ENCODE data around the gene MRPL20.

Gene MRPL20

DNA sequence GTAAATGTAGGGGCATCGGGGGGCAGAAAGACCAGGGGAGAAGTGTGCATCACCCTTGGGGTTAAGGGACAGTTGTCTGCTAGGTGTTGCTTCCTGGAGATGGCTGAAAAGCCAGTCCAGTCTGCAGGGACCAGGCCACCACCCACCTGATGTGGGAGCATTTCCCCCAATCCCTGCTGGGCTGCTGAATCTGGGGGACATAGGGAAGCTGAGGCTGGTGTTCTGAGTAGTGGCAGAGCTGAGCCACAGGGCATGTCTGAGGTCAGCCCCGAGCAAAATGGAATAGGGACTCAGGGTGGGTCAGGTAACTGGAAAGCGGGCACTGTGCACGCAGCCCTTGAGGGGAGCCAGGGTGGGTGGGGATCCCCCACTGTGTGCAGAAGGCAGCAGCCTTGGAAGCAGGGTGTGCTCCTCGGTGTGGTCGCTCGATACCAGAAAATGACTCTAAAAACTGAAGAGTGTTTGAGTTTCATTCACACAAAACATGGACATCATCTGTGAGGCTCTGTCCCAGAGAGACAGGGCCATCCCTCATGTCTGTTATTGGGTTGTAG, 5.6 kb downstream of the MRPL20 start:
- Histone ChIP-seq H3K36me3 (peaks cover 72% of the 10 kb centered on the region), H3K4me3 (ENCODE audit: low read depth, low read length) (no peak overlapping the region), H3K4me1 (no peaks in the 10 kb centered on the region; the same call in 1 of the 2 replicates), H3K9me3 (no peaks in the 10 kb centered on the region), H3K27me3 (no peaks in the 10 kb centered on the region)
- TF ChIP-seq, protein P1, sequence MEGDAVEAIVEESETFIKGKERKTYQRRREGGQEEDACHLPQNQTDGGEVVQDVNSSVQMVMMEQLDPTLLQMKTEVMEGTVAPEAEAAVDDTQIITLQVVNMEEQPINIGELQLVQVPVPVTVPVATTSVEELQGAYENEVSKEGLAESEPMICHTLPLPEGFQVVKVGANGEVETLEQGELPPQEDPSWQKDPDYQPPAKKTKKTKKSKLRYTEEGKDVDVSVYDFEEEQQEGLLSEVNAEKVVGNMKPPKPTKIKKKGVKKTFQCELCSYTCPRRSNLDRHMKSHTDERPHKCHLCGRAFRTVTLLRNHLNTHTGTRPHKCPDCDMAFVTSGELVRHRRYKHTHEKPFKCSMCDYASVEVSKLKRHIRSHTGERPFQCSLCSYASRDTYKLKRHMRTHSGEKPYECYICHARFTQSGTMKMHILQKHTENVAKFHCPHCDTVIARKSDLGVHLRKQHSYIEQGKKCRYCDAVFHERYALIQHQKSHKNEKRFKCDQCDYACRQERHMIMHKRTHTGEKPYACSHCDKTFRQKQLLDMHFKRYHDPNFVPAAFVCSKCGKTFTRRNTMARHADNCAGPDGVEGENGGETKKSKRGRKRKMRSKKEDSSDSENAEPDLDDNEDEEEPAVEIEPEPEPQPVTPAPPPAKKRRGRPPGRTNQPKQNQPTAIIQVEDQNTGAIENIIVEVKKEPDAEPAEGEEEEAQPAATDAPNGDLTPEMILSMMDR (IDR thresholded peaks at IDR 0.05; ENCODE audit: low read depth, low read length) = no peak
- no peak for DNase-seq

DNA sequence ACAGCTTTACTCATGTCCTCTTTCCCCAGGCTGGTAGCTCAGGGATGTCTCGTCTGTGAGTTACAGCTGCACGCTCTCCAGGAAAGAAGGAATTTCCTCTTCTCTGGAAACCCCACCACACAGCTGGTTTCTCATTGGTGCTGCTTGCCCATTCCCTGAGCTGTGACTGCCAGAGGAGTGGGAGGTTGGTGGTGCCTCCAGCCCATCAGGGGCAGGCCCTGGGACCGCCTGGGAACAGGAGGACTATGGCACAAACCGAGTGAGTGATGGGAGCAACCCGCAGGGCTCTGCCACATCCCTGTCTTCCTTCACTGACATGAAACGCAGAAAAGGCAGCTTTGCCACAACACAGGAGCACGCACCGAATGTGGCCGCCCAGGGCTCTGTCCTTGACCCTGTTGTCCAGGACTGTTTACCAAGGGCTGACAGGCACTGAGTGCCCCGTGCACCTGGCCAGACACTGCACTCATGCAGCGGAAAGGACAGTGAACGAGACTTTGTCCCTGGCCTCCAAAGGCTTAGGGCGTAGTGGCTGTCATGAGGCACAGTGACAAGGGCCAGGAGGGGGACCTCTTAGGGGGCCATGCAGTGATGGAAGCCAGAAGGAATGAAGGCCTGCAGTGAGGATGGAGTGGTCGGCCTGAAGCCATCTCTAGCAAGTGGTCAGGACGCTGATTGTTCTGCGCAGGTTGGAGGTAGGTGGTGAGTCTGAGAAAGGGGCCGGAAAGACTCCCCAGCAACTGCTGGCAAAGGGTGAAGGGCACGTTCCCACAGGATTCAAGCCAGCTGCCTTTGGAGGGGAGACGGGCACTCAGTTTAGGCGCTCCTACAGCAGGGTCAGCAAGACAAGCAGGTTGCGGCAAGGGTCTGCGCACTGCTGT, 6.3 kb downstream of the MRPL20 start:
- TF ChIP-seq, protein P1 (IDR thresholded peaks at IDR 0.05; ENCODE audit: low read depth, low read length) = no peak
- DNase-seq = no peak
- Histone ChIP-seq H3K9me3 (no peaks in the 10 kb centered on the region), H3K27me3 (no peaks in the 10 kb centered on the region), H3K4me3 (ENCODE audit: low read depth, low read length) (peak overlapping the region; percentile 87), H3K4me1 (no peaks in the 10 kb centered on the region; the same call in 1 of the 2 replicates), H3K36me3 (peaks cover 67% of the 10 kb centered on the region)

DNA sequence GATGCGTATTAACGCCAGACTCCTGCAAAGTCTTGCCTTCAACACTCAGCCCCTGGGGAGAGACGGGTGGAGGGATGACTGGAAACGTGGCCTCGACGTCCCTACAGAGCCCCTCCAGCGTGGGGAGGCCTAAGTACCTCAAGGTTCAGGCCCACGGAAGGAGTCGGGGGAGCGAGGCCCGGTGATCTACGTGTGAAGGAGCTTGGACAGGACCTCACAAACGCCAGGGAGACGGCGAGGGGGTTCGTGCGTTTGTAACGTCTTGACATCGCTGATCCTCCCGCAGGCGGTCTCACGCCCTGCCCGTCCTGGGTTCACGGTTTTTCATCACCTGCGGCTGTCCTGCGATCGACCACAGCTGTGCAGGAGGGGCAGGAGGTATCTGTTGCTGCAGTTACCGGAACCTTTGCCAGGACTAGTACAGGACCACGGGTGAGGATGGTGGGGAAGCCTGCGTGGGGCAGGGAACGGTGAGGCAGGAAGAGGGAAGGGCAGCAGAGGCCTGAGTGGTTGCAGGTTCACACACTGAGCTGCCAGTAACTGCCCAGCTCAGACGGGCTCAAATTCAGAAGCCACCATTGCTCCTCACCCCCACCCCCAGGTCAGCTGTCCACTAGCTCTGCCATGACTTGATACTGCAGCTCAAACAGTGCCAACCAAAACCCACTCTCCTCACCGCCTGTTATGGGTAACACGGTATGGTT, 7.1 kb downstream of the MRPL20 start:
- Histone ChIP-seq H3K4me1 (no peaks in the 10 kb centered on the region; the same call in 1 of the 2 replicates), H3K27me3 (no peaks in the 10 kb centered on the region), H3K4me3 (ENCODE audit: low read depth, low read length) (peak overlapping the region; percentile 87), H3K36me3 (peaks cover 67% of the 10 kb centered on the region), H3K9me3 (no peaks in the 10 kb centered on the region)
- TF ChIP-seq, protein P1 (IDR thresholded peaks at IDR 0.05; ENCODE audit: low read depth, low read length) = no peak
- DNase-seq = no peak

DNA sequence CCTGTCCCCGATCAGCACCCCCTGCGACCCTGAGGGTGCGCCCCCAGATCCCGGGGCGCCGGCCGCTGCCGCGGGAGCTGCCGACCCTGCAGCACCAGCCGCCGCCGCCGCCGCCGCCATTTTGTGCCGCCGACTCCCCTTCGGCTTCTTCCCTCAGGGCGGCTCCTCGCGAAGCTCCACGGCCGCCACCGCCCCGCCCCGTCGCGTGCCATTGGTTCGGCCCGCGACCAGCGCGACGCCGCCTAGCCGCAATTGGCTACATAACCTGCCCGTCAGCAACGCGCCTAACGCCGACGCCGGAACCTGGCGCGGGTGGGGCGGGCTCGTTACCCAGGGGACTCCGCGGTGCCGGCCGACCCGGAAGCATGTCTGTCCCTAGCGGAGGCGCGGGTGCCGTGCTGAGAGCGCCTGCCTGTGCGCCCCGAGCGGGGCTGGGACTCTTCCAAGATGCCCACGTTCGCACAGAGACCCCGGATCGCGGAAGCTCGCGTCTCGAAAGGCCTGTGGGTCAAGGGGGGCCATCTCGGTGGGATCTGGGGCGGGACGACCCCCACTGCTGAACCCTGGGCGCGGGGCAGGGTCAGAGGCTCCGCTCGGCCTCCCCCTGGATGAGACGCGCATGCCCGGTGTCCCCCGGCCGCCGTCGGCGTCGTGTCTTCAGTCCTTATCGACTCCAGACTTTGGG, 7.8 kb downstream of the MRPL20 start, which contains the start of gene CCNL2:
Gene CCNL2, minus strand, starts transcription at position 149 of the 685 bp plus-strand sequence. Its CDS starts 29 bp downstream, at position 120.
- Histone ChIP-seq H3K9me3 (no peaks in the 10 kb centered on the region), H3K4me3 (ENCODE audit: low read depth, low read length) (peak within 1 kb of the TSS; percentile 87), H3K36me3 (peaks cover 65% of the 10 kb centered on the region), H3K27me3 (no peaks in the 10 kb centered on the region), H3K4me1 (no peaks in the 10 kb centered on the region; the same call in 1 of the 2 replicates)
- peak; percentile 100 for DNase-seq
- TF ChIP-seq, protein P1 (IDR thresholded peaks at IDR 0.05; ENCODE audit: low read depth, low read length) = peak; percentile 51

DNA sequence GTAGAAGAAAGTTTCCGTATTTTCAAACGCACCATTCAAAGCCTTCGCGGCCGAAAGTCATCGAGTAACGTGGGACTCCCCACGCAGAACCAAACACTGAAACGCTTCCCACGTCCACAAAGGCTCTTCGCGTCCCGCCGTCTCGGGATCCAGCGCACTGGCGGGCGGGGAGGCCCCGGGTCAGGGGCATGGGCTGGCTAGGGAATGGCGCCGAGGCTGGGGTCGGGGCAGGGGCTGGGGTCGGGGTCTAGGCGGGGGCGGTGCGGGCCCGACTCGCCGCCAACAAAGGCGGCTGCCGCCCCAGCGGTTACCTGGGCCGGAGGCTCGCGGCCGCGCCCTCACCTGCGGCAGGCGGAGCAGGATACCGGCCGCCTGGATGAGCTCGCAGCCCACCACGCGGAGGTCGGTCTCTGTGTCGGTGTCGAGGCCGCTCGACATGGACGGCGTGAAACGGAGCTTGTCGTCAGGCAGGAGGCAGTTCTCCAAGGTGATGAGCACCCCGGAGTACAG, 8.4 kb downstream of the MRPL20 start:
- TF ChIP-seq, protein P1 (IDR thresholded peaks at IDR 0.05; ENCODE audit: low read depth, low read length) = no peak
- H3K4me1 ChIP-seq = no peaks in the 10 kb centered on the region; the same call in 1 of the 2 replicates
- H3K27me3 ChIP-seq = no peaks in the 10 kb centered on the region
- no peak for DNase-seq
- no peaks in the 10 kb centered on the region for H3K9me3 ChIP-seq
- H3K36me3 ChIP-seq = peaks cover 69% of the 10 kb centered on the region
- H3K4me3 ChIP-seq (ENCODE audit: low read depth, low read length) = peak overlapping the region; percentile 87
